K562 (cell line): Measurements from ENCODE around the gene SRPK2. TPM values are rescaled to one million over a fixed set of nuclear protein-coding genes. Genes with fewer than 3 reads are reported as not detected.

ENCODE experiments used
- ATAC-seq: fragments of 200-7000 bp; cut with Tn5 transposase; 3 replicates; pipeline ENCODE4 v1.9.1; 2020; ENCODE audit warnings: moderate library complexity
- BruUV-seq: library from RNA; stranded (reverse); fragments of 400-500 nt; replicated peaks from 2 replicates; lab custom pipeline; 2021; lab: Mats Ljungman, UMichigan
- CTCF ChIA-PET: fragments of 300-600 bp; formaldehyde crosslinking; extraction: SDS; loops from one replicate; lab custom pipeline; 2021; ENCODE audit warnings: low intra/inter-chr PET ratio; lab: Yijun Ruan, JAX
- POLR2A ChIA-PET: fragments of 300-600, 350-650 bp; sonication (Branson Sonifier 250); formaldehyde crosslinking; extraction: SDS; loops from one replicate; lab custom pipeline; 2021; ENCODE audit warnings: antibody characterized with exemption, inconsistent platforms; lab: Yijun Ruan, JAX
- DNase-seq, 4 experiments: peaks; one replicate each; pipeline versions ENCODE4 v3.0.0 to v3.0.0-alpha.2; 2011 to 2018; ENCODE audit warnings: low spot score in 3 of 4, mixed read lengths in 3 of 4; ENCODE audit errors: extremely low read depth in 1 of 4
- FAIRE-seq: peaks from 2 replicates; lab custom pipeline; 2011; peaks lifted over from hg19 to GRCh38; lab: Jason Lieb, UNC
- H2AFZ ChIP-seq: 2 replicates; pipeline ENCODE4 v1.6.0; 2011; ENCODE audit warnings: low read depth, low read length, control low read depth, inconsistent platforms
- H3K27ac ChIP-seq: fragments of 200-600 bp; 3 replicates; pipeline ENCODE4 v1.8.0; 2011; ENCODE audit warnings: low read depth, mild to moderate bottlenecking, control low read depth, inconsistent platforms, low read length, moderate library complexity, mixed read lengths; ENCODE audit errors: extremely low read depth
- H3K27me3 ChIP-seq, 2 experiments: fragments of 300-600 bp in 1 of 2; 2 replicates in 1 of 2; 3 replicates in 1 of 2; pipeline versions ENCODE4 v1.6.0 to v1.8.0; 2011; ENCODE audit warnings: inconsistent platforms in 2 of 2, low read length in 2 of 2, mild to moderate bottlenecking in 1 of 2, mixed read lengths in 1 of 2, moderate library complexity in 1 of 2; ENCODE audit not compliant: control insufficient read depth in 2 of 2, insufficient read depth in 2 of 2
- H3K36me3 ChIP-seq: fragments of 300-600 bp; 3 replicates; pipeline ENCODE4 v1.8.0; 2011; ENCODE audit warnings: mild to moderate bottlenecking, low read length, inconsistent platforms; ENCODE audit not compliant: control insufficient read depth, insufficient read depth
- H3K4me1 ChIP-seq, 2 experiments: fragments of 200-600 bp in 1 of 2; replicated peaks in 1 of 2; 2 replicates in 1 of 2; 3 replicates in 1 of 2; pipeline versions ENCODE4 v1.5.1 to v1.8.0; 2011; ENCODE audit warnings: inconsistent platforms in 2 of 2, low read length in 2 of 2, mild to moderate bottlenecking in 1 of 2, mixed read lengths in 1 of 2, moderate library complexity in 1 of 2; ENCODE audit not compliant: control insufficient read depth in 2 of 2, insufficient read depth in 2 of 2
- H3K4me2 ChIP-seq: 2 replicates; pipeline ENCODE4 v1.6.1; 2011; ENCODE audit warnings: low read length, control low read depth, inconsistent platforms, mixed read lengths; ENCODE audit not compliant: insufficient read depth
- H3K4me3 ChIP-seq: fragments of 200-600 bp; sonication (generic), shearing (Covaris generic); 2 replicates; pipeline ENCODE4 v1.5.1; 2016; ENCODE audit warnings: control low read depth, inconsistent platforms
- H3K79me2 ChIP-seq: fragments of 200-600 bp; 3 replicates; pipeline ENCODE4 v1.8.0; 2011; ENCODE audit warnings: low read length, inconsistent platforms; ENCODE audit not compliant: control insufficient read depth, insufficient read depth
- H3K9ac ChIP-seq, 2 experiments: 2 replicates each; pipeline versions ENCODE4 v1.6.0 to v1.6.1; 2011; ENCODE audit warnings: low read depth in 2 of 2, low read length in 2 of 2, control low read depth in 1 of 2, inconsistent platforms in 1 of 2, mild to moderate bottlenecking in 1 of 2, mixed read lengths in 1 of 2; ENCODE audit not compliant: insufficient read depth in 1 of 2
- H3K9me1 ChIP-seq: one replicate; pipeline ENCODE4 v1.6.0; 2011; ENCODE audit warnings: inconsistent platforms, mild to moderate bottlenecking, low read length, moderate library complexity; ENCODE audit not compliant: control insufficient read depth, insufficient read depth
- H3K9me3 ChIP-seq: replicated peaks from 2 replicates; pipeline ENCODE4 v1.5.1; 2011; ENCODE audit warnings: low read depth, low read length, inconsistent platforms; ENCODE audit not compliant: control insufficient read depth, insufficient read depth
- H4K20me1 ChIP-seq: replicated peaks from 2 replicates; pipeline ENCODE4 v1.6.1; 2011; ENCODE audit warnings: low read length, inconsistent platforms, mixed read lengths; ENCODE audit not compliant: control insufficient read depth, insufficient read depth
- CAMTA2 ChIP-seq: fragments of 250-450 bp; sonication (Bioruptor Pico); conservative IDR thresholded peaks from 2 replicates; pipeline ENCODE4 v1.5.1; 2022
- CHD4 ChIP-seq: fragments of 200-600 bp; sonication (generic); IDR thresholded peaks from 3 replicates; pipeline ENCODE4 v1.6.1; 2012; ENCODE audit warnings: low read depth, mild to moderate bottlenecking, mixed read lengths, low read length, inconsistent platforms; ENCODE audit not compliant: insufficient read depth, insufficient replicate concordance, poor library complexity, severe bottlenecking
- CREB1 ChIP-seq, 2 experiments: sonication (generic) in 1 of 2; formaldehyde crosslinking in 1 of 2; IDR thresholded peaks; 2 replicates each; pipeline versions ENCODE4 v1.6.1 to v1.8.0; 2012 to 2022; ENCODE audit warnings: inconsistent platforms in 1 of 2, mild to moderate bottlenecking in 1 of 2, missing genetic modification reagents in 1 of 2, moderate library complexity in 1 of 2
- HNRNPK ChIP-seq: fragments of 200-400 bp; formaldehyde crosslinking; IDR thresholded peaks from one replicate; pipeline ENCODE4 v1.6.1; 2018; ENCODE audit warnings: mild to moderate bottlenecking, low read depth, low read length; ENCODE audit not compliant: poor library complexity, severe bottlenecking
- NFXL1 ChIP-seq: fragments of 450-650 bp; formaldehyde crosslinking; IDR thresholded peaks from 2 replicates; pipeline ENCODE4 v1.4.0; 2021; ENCODE audit warnings: mild to moderate bottlenecking
- POU5F1 ChIP-seq: fragments of 150-350 bp; IDR thresholded peaks from 2 replicates; pipeline ENCODE4 v1.6.1; 2014; ENCODE audit warnings: borderline replicate concordance, low read length, low read depth, mild to moderate bottlenecking; ENCODE audit not compliant: partially characterized antibody
- SRSF9 ChIP-seq: fragments of 200-400 bp; formaldehyde crosslinking; IDR thresholded peaks from 2 replicates; pipeline ENCODE4 v1.6.1; 2017; ENCODE audit warnings: low read depth, low read length, borderline replicate concordance
- TAF15 ChIP-seq: fragments of 200-400 bp; formaldehyde crosslinking; IDR thresholded peaks from 2 replicates; pipeline ENCODE4 v1.6.1; 2017; ENCODE audit warnings: mild to moderate bottlenecking, low read depth, low read length, moderate library complexity
- ZNF12 ChIP-seq: sonication (generic); formaldehyde crosslinking; IDR thresholded peaks from 2 replicates; pipeline ENCODE4 v1.4.0; 2020; ENCODE audit warnings: mild to moderate bottlenecking, missing genetic modification reagents
- ZNF347 ChIP-seq: fragments of 450-650 bp; formaldehyde crosslinking; IDR thresholded peaks from 2 replicates; pipeline ENCODE4 v1.4.0; 2020; ENCODE audit warnings: low read depth, mild to moderate bottlenecking, moderate library complexity
- ZNF699 ChIP-seq: fragments of 250-450 bp; sonication (Bioruptor Pico); IDR thresholded peaks from 2 replicates; pipeline ENCODE4 v1.8.0; 2021; ENCODE audit warnings: mild to moderate bottlenecking, moderate library complexity; ENCODE audit not compliant: insufficient replicate concordance
- WGBS: fragments of 100-300 bp; shearing (Covaris generic); methylation state at CpG from one replicate; pipeline ENCODE4 v1.1.6; 2016; ENCODE audit warnings: low coverage, mixed read lengths; ENCODE audit not compliant: insufficient coverage; ENCODE audit errors: missing lambda C conversion rate; 5-methylcytosine and 5-hydroxymethylcytosine counted together
- in situ Hi-C: fragments of 300-500 bp; cut with MboI; formaldehyde crosslinking; loops from 4 replicates; pipeline ENCODE4 v1.15.0; 2018; ENCODE audit warnings: inconsistent platforms, mixed read lengths
- intact Hi-C: fragments of 100-400 bp; cut with micrococcal nuclease; formaldehyde crosslinking; loops from 2 replicates; pipeline ENCODE4 v1.14.2; 2022
- polyA plus RNA-seq, 8 experiments: library from polyadenylated mRNA; depleted of rRNA in 4 of 8; stranded (reverse) in 5 of 8; unstranded in 3 of 8; fragments of >200 nt; fragmentation: Nextera tagmentation in 2 of 8; fragmentation: Illumina TruSeq in 1 of 8; extraction: Ambion mirVana in 2 of 8; extraction: Trizol in 1 of 8; gene quantifications; 2 replicates each; pipeline versions ENCODE4 v1.2.1 to v1.2.3, GENCODE V29; 2011 to 2014; ENCODE audit warnings: inconsistent platforms in 1 of 8, missing spikeins in 1 of 8
- total RNA-seq, 7 experiments: library from RNA; depleted of rRNA in 6 of 7; stranded (reverse); fragments of >200 nt in 6 of 7; fragmentation: Illumina TruSeq in 2 of 7; extraction: Trizol in 2 of 7; gene quantifications; 2 replicates each; pipeline versions ENCODE4 v1.2.1 to v1.2.3, GENCODE V29; 2011 to 2021; ENCODE audit warnings: low replicate concordance in 1 of 7
- TF ChIP-seq, protein P1 (sequence below), 2 experiments: fragments of 250-450 bp in 1 of 2; fragments of 450-650 bp in 1 of 2; sonication (Bioruptor Pico) in 1 of 2; IDR thresholded peaks; 2 replicates each; pipeline versions ENCODE4 v1.6.1 to v1.8.0; 2016 to 2021; ENCODE audit warnings: mild to moderate bottlenecking in 2 of 2, moderate library complexity in 2 of 2, missing compliant biosample characterization in 1 of 2, missing genetic modification characterization in 1 of 2
- TF ChIP-seq, protein P2 (sequence below): fragments of 250-450 bp; sonication (Bioruptor Pico); IDR thresholded peaks from 2 replicates; pipeline ENCODE4 v1.5.0; 2022; ENCODE audit warnings: mild to moderate bottlenecking
- TF ChIP-seq, protein P3 (sequence below), 3 experiments: IDR thresholded peaks in 2 of 3; conservative IDR thresholded peaks in 1 of 3; 2 replicates each; pipeline ENCODE4 v1.5.1; 2011 to 2012; ENCODE audit warnings: low read length in 3 of 3, mild to moderate bottlenecking in 3 of 3, control low read depth in 2 of 3, improper control_type of control experiment in 1 of 3, inconsistent platforms in 1 of 3, low read depth in 1 of 3, mixed read lengths in 1 of 3, moderate library complexity in 1 of 3; ENCODE audit not compliant: insufficient read depth in 2 of 3
- TF ChIP-seq, protein P4 (sequence below): IDR thresholded peaks from 2 replicates; pipeline ENCODE4 v1.6.1; 2014; ENCODE audit warnings: antibody characterized with exemption

The SRPK2 gene
- total and polyA plus RNA-seq, 9 of the 15 experiments (the other 6 are each of a cell fraction or from before 2014, with no cell fraction given), result 21.5 to 44.7 (median 33.3) TPM

DNA sequence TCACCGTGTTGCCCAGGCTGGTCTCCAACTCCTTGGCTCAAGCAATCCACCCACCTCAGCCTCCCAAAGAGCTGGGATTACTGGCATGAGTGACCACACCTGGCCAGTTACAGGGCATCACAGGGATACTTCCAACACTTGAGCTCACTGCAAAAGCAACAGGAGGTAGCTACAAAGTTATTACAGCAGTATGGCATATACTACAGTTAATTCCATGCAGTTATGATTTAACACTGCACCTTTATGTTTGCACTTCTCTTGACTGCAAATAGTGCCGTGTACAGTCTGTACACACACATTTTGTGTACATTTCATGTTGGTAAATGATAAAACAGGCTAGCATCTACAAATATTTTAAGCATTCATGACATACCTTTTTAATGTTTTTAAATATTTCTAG is 21.3 kb downstream of the SRPK2 start:
- Histone ChIP-seq H3K4me1 (peaks cover 12 to 21% of the 10 kb centered on the region in 2 experiments; a peak in 3 of 5 replicates), H3K27ac (no peak overlapping the region), H3K36me3 (no peaks in the 10 kb centered on the region; the same call in 2 of the 3 replicates), H3K9ac (no peak overlapping the region), H3K4me2 (no peak overlapping the region), H3K79me2 (peaks cover 74% of the 10 kb centered on the region), H3K27me3 (no peaks in the 10 kb centered on the region), H3K9me3 (no peaks in the 10 kb centered on the region), H4K20me1 (no peaks in the 10 kb centered on the region), H2AFZ (no peak overlapping the region), H3K9me1 (no peaks in the 10 kb centered on the region), H3K4me3 (no peak overlapping the region)
- BruUV-seq, result no TSS peak
- peak; percentile 6; the same call in 1 of the 3 replicates for ATAC-seq
- POLR2A ChIA-PET, result interaction anchor here (0.6 to 2.5 kb wide), 7 partner anchors 8 to 164 kb away, joined by 3 to 12 read pairs (median 4); partner anchors contain the start of gene SRPK2
- intact Hi-C loops (no loop called here), in situ Hi-C loops (no loop called here)
- DNase-seq, result no peak
- WGBS, result 82% methylated on average over 2 of the region's 2 CpGs
- no peak for FAIRE-seq
- CTCF ChIA-PET, result no interaction called here
- TF ChIP-seq HNRNPK (no peak), CHD4 (no peak), ZNF699 (CRISPR knock-in tag) (no peak), SRSF9 (no peak), ZNF347 (CRISPR knock-in tag) (no peak), POU5F1 (no peak), CREB1 (IDR thresholded peaks at IDR 0.05) (no peak), CREB1 (CRISPR knock-in tag; IDR thresholded peaks at IDR 0.05) (no peak), ZNF12 (CRISPR knock-in tag) (no peak), TAF15 (no peak), NFXL1 (CRISPR knock-in tag) (no peak), CAMTA2 (CRISPR knock-in tag) (no peak)
- TF ChIP-seq, protein P1, sequence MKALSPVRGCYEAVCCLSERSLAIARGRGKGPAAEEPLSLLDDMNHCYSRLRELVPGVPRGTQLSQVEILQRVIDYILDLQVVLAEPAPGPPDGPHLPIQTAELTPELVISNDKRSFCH (CRISPR knock-in tag; IDR thresholded peaks at IDR 0.05), result no peak
- TF ChIP-seq, protein P1 (tag; IDR thresholded peaks at IDR 0.05), result no peak
- TF ChIP-seq, protein P2, sequence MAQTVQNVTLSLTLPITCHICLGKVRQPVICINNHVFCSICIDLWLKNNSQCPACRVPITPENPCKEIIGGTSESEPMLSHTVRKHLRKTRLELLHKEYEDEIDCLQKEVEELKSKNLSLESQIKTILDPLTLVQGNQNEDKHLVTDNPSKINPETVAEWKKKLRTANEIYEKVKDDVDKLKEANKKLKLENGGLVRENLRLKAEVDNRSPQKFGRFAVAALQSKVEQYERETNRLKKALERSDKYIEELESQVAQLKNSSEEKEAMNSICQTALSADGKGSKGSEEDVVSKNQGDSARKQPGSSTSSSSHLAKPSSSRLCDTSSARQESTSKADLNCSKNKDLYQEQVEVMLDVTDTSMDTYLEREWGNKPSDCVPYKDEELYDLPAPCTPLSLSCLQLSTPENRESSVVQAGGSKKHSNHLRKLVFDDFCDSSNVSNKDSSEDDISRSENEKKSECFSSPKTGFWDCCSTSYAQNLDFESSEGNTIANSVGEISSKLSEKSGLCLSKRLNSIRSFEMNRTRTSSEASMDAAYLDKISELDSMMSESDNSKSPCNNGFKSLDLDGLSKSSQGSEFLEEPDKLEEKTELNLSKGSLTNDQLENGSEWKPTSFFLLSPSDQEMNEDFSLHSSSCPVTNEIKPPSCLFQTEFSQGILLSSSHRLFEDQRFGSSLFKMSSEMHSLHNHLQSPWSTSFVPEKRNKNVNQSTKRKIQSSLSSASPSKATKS (CRISPR knock-in tag), result no peak
- TF ChIP-seq, protein P3, sequence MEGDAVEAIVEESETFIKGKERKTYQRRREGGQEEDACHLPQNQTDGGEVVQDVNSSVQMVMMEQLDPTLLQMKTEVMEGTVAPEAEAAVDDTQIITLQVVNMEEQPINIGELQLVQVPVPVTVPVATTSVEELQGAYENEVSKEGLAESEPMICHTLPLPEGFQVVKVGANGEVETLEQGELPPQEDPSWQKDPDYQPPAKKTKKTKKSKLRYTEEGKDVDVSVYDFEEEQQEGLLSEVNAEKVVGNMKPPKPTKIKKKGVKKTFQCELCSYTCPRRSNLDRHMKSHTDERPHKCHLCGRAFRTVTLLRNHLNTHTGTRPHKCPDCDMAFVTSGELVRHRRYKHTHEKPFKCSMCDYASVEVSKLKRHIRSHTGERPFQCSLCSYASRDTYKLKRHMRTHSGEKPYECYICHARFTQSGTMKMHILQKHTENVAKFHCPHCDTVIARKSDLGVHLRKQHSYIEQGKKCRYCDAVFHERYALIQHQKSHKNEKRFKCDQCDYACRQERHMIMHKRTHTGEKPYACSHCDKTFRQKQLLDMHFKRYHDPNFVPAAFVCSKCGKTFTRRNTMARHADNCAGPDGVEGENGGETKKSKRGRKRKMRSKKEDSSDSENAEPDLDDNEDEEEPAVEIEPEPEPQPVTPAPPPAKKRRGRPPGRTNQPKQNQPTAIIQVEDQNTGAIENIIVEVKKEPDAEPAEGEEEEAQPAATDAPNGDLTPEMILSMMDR (IDR thresholded peaks at IDR 0.05 in 2 of 3, conservative IDR thresholded peaks at IDR 0.05 in 1 of 3; ENCODE audit: insufficient read depth in 2 of 3, low read depth in 1 of 3, low read length in 3 of 3), result no peak
- TF ChIP-seq, protein P4, sequence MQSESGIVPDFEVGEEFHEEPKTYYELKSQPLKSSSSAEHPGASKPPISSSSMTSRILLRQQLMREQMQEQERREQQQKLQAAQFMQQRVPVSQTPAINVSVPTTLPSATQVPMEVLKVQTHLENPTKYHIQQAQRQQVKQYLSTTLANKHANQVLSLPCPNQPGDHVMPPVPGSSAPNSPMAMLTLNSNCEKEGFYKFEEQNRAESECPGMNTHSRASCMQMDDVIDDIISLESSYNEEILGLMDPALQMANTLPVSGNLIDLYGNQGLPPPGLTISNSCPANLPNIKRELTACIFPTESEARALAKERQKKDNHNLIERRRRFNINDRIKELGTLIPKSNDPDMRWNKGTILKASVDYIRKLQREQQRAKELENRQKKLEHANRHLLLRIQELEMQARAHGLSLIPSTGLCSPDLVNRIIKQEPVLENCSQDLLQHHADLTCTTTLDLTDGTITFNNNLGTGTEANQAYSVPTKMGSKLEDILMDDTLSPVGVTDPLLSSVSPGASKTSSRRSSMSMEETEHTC, result no peak
